ENCODE results near the gene TNIK.

TNIK gene

GRCh38 chr3:171353423-171353822, 106.8 kb downstream of the TNIK start:
- H3K4me2 ChIP-seq = no peak overlapping the region
- no peaks in the 10 kb centered on the region for H3K36me3 ChIP-seq (ENCODE audit: insufficient read depth)
- no peaks in the 10 kb centered on the region for H4K20me1 ChIP-seq (ENCODE audit: insufficient read depth)
- H3K4me1 ChIP-seq (ENCODE audit: low read depth, poor library complexity, severe bottlenecking) = no peaks in the 10 kb centered on the region
- H3K27me3 ChIP-seq (ENCODE audit: insufficient read depth, low read depth) = no peaks in the 10 kb centered on the region
- no peak overlapping the region for H3K9ac ChIP-seq
- no peak overlapping the region for H3K4me3 ChIP-seq (IDR thresholded peaks at IDR 0.05; ENCODE audit: insufficient read depth, low read depth, low read length)
- H2AFZ ChIP-seq (ENCODE audit: low read depth) = no peak overlapping the region
- H3K27ac ChIP-seq = no peak overlapping the region
- H3K79me2 ChIP-seq (ENCODE audit: insufficient read depth, low read depth) = no peaks in the 10 kb centered on the region
- TF ChIP-seq CTCF (conservative IDR thresholded peaks at IDR 0.05; ENCODE audit: low read depth, low read length) = no peak

DNA sequence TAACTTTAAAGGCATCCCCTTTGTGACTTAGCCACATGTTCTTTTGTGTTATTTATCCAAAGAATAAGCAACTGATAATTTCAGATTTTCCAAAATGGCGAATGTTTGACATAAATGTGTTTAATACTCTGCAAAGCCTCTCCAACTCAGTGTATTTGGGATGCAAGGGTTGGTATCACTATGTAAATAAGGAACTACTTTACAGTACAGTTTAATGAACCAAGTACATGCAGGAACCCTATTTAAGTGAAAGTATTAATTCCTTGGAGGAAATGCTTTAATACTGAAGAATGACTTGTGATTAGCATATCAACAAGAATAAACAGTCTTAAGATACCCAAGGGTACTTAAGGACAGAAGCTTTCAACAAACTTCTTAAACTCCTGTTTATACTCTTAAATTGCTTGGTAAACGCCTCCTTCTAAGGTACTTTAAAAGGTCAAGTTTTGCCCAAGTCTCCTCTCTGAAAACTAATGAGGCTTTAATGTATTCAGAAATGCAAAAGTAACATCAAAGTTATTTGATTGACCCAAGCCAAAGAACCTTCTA, 107.7 kb downstream of the TNIK start:
- no peak for TF ChIP-seq CTCF (conservative IDR thresholded peaks at IDR 0.05; ENCODE audit: low read depth, low read length)
- no peak overlapping the region for H3K4me2 ChIP-seq
- H3K79me2 ChIP-seq (ENCODE audit: insufficient read depth, low read depth) = no peaks in the 10 kb centered on the region
- H2AFZ ChIP-seq (ENCODE audit: low read depth) = no peak overlapping the region
- no peaks in the 10 kb centered on the region for H3K36me3 ChIP-seq (ENCODE audit: insufficient read depth)
- H3K4me1 ChIP-seq (ENCODE audit: low read depth, poor library complexity, severe bottlenecking) = no peaks in the 10 kb centered on the region
- no peaks in the 10 kb centered on the region for H3K27me3 ChIP-seq (ENCODE audit: insufficient read depth, low read depth)
- no peak overlapping the region for H3K9ac ChIP-seq
- no peaks in the 10 kb centered on the region for H4K20me1 ChIP-seq (ENCODE audit: insufficient read depth)
- no peak overlapping the region for H3K27ac ChIP-seq
- H3K4me3 ChIP-seq (IDR thresholded peaks at IDR 0.05; ENCODE audit: insufficient read depth, low read depth, low read length) = no peak overlapping the region

DNA sequence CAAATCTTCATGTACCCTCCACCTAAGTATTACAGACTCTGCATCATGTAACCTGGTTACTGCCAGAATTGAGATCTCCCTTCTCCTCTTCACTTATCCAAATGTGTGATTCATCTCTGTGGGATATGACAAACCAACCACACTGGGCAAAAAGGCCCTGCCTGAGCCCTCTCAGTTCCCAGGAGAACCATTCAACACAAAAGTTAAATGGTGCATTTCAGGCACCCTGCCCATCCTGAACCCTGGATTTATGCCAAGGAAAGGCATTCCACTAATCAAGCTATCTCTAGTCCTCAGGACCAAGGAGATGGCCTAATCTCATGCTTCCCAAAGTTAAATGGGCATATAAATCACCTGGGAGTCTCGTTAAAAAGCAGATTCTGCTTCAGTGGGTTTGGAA, 108.5 kb downstream of the TNIK start:
- Histone ChIP-seq H3K27ac (no peak overlapping the region), H3K4me1 (ENCODE audit: low read depth, poor library complexity, severe bottlenecking) (no peaks in the 10 kb centered on the region), H4K20me1 (ENCODE audit: insufficient read depth) (no peaks in the 10 kb centered on the region), H3K4me3 (IDR thresholded peaks at IDR 0.05; ENCODE audit: insufficient read depth, low read depth, low read length) (no peak overlapping the region), H3K4me2 (no peak overlapping the region), H3K79me2 (ENCODE audit: insufficient read depth, low read depth) (no peaks in the 10 kb centered on the region), H3K27me3 (ENCODE audit: insufficient read depth, low read depth) (no peaks in the 10 kb centered on the region), H2AFZ (ENCODE audit: low read depth) (no peak overlapping the region), H3K9ac (no peak overlapping the region), H3K36me3 (ENCODE audit: insufficient read depth) (no peaks in the 10 kb centered on the region)
- TF ChIP-seq CTCF (conservative IDR thresholded peaks at IDR 0.05; ENCODE audit: low read depth, low read length) = no peak

GRCh38 chr3:171350364-171350763, 109.8 kb downstream of the TNIK start:
- H3K27me3 ChIP-seq (ENCODE audit: insufficient read depth, low read depth) = no peaks in the 10 kb centered on the region
- H3K4me3 ChIP-seq (IDR thresholded peaks at IDR 0.05; ENCODE audit: insufficient read depth, low read depth, low read length) = no peak overlapping the region
- H3K9ac ChIP-seq = no peak overlapping the region
- no peak overlapping the region for H3K27ac ChIP-seq
- no peak overlapping the region for H3K4me2 ChIP-seq
- H2AFZ ChIP-seq (ENCODE audit: low read depth) = no peak overlapping the region
- H3K4me1 ChIP-seq (ENCODE audit: low read depth, poor library complexity, severe bottlenecking) = no peaks in the 10 kb centered on the region
- TF ChIP-seq CTCF (conservative IDR thresholded peaks at IDR 0.05; ENCODE audit: low read depth, low read length) = no peak
- H4K20me1 ChIP-seq (ENCODE audit: insufficient read depth) = no peaks in the 10 kb centered on the region
- H3K79me2 ChIP-seq (ENCODE audit: insufficient read depth, low read depth) = no peaks in the 10 kb centered on the region
- no peaks in the 10 kb centered on the region for H3K36me3 ChIP-seq (ENCODE audit: insufficient read depth)
